Cardiac fibroblast (primary cell): ENCODE results near the gene XYLT2.
"Not testable (repeated sequence)": the region's sequence is repeated elsewhere in the genome, so short reads cannot be mapped to it uniquely, and the experiment has no call there.

Source experiments
- DNase-seq, 2 donors: peaks; one replicate each; pipeline versions ENCODE4 v3.0.0 to v3.0.0-alpha.2; 2010; ENCODE audit warnings: low read depth in 2 of 2
- H3K4me3 ChIP-seq, 2 donors: replicated peaks in 1 of 2; 1 replicate in 1 of 2; 2 replicates in 1 of 2; pipeline ENCODE4 v1.5.1; 2011; ENCODE audit warnings: low read depth in 2 of 2, low read length in 2 of 2, mild to moderate bottlenecking in 2 of 2, moderate library complexity in 1 of 2
- CTCF ChIP-seq: IDR thresholded peaks from one replicate; pipeline ENCODE4 v1.5.1; 2011; ENCODE audit warnings: low read depth, mild to moderate bottlenecking, low read length, inconsistent platforms

Gene XYLT2

GRCh38 chr17:50330151-50330775, 15.7 kb upstream of the XYLT2 start:
- DNase-seq = no peak
- H3K4me3 ChIP-seq = no peak overlapping the region
- TF ChIP-seq CTCF = no peak

- H3K4me3 ChIP-seq = no peak overlapping the region
- no peak for TF ChIP-seq CTCF
- DNase-seq = peak; percentile 83 to 95
These were observed 14.7 kb upstream of the XYLT2 start for GRCh38 chr17:50331085-50331791.

- no peak for TF ChIP-seq CTCF
- DNase-seq = no peak
- no peak overlapping the region for H3K4me3 ChIP-seq
These were observed 13.7 kb upstream of the XYLT2 start for GRCh38 chr17:50332196-50332595.

- not testable (repeated sequence) for DNase-seq, H3K4me3 ChIP-seq
These were observed 12.5 kb upstream of the XYLT2 start for GRCh38 chr17:50333291-50334057.

GRCh38 chr17:50337956-50338355, 8.0 kb upstream of the XYLT2 start:
- H3K4me3 ChIP-seq = no peak overlapping the region
- TF ChIP-seq CTCF = no peak
- DNase-seq = no peak

GRCh38 chr17:50338645-50339044, 7.3 kb upstream of the XYLT2 start:
- no peak for TF ChIP-seq CTCF
- no peak overlapping the region for H3K4me3 ChIP-seq
- no peak for DNase-seq

- H3K4me3 ChIP-seq = no peak overlapping the region
- TF ChIP-seq CTCF = no peak
- DNase-seq = peak in 1 of 2 donors; percentile 40
These were observed 6.5 kb upstream of the XYLT2 start for GRCh38 chr17:50339381-50339780.
